ENCODE results near the gene SULT1C4.

- TF ChIP-seq CTCF (IDR thresholded peaks at IDR 0.05), result no peak
- TF ChIP-seq POLR2AphosphoS5 (IDR thresholded peaks at IDR 0.05), result no peak
- no peak for TF ChIP-seq POLR2A (IDR thresholded peaks at IDR 0.05)
These were observed 21.6 kb upstream of the SULT1C4 start for GRCh38 chr2:108355906-108356734.

Data from breast epithelium (tissue), 3 donors.